Endothelial cell of umbilical vein (primary cell): ENCODE measurements around the gene FGD5. TPM values are rescaled to one million over a fixed set of nuclear protein-coding genes. Genes with fewer than 3 reads are reported as not detected.

Experiments used
- BruUV-seq: library from RNA; stranded (reverse); fragments of 400-500 nt; replicated peaks from 2 replicates; lab custom pipeline; 2021; lab: Mats Ljungman, UMichigan
- CTCF ChIA-PET: fragments of 300-600, 350-600 bp; sonication (Branson Sonifier 250); formaldehyde crosslinking; loops from one replicate; lab custom pipeline; 2021; ENCODE audit warnings: antibody characterized with exemption, inconsistent platforms; lab: Charles Lee
- POLR2A ChIA-PET: fragments of 300-600, 350-600 bp; sonication (Branson Sonifier 250); formaldehyde crosslinking; loops from one replicate; lab custom pipeline; 2021; ENCODE audit warnings: antibody characterized with exemption, inconsistent platforms; lab: Charles Lee
- DNase-seq: peaks from one replicate; pipeline ENCODE4 v3.0.0-alpha.2; 2011; ENCODE audit warnings: low read depth, low spot score
- FAIRE-seq: peaks from 2 replicates; lab custom pipeline; 2011; peaks lifted over from hg19 to GRCh38; lab: Jason Lieb, UNC
- H2AFZ ChIP-seq: 2 replicates; pipeline ENCODE4 v1.6.0; 2012; ENCODE audit warnings: low read depth, low read length, control low read depth, inconsistent platforms
- H3K27ac ChIP-seq: 2 replicates; pipeline ENCODE4 v1.5.1; 2011; ENCODE audit warnings: low read depth, mild to moderate bottlenecking, control low read depth, low read length, moderate library complexity; ENCODE audit not compliant: insufficient read depth
- H3K27me3 ChIP-seq, 2 experiments: 2 replicates each; pipeline versions ENCODE4 v1.6.0 to v1.6.1; 2011; ENCODE audit warnings: low read length in 2 of 2, mixed read lengths in 1 of 2; ENCODE audit not compliant: control insufficient read depth in 2 of 2, insufficient read depth in 2 of 2
- H3K36me3 ChIP-seq, 2 experiments: 2 replicates in 1 of 2; 3 replicates in 1 of 2; pipeline ENCODE4 v1.5.1; 2011; ENCODE audit warnings: low read length in 2 of 2, mild to moderate bottlenecking in 1 of 2, moderate library complexity in 1 of 2; ENCODE audit not compliant: control insufficient read depth in 2 of 2, insufficient read depth in 2 of 2; ENCODE audit errors: extremely low read depth in 1 of 2
- H3K4me1 ChIP-seq: 3 replicates; pipeline ENCODE4 v1.5.1; 2011; ENCODE audit warnings: mild to moderate bottlenecking, low read length; ENCODE audit not compliant: control insufficient read depth, insufficient read depth; ENCODE audit errors: extremely low read depth
- H3K4me2 ChIP-seq: 2 replicates; pipeline ENCODE4 v1.6.1; 2011; ENCODE audit warnings: low read length, control low read depth, mixed read lengths; ENCODE audit not compliant: insufficient read depth
- H3K4me3 ChIP-seq, 3 experiments: fragments of 200-600 bp in 1 of 3; sonication (generic), shearing (Covaris generic) in 1 of 3; replicated peaks in 1 of 3; 2 replicates each; pipeline ENCODE4 v1.5.1; 2011 to 2016; ENCODE audit warnings: control low read depth in 3 of 3, low read length in 3 of 3, mild to moderate bottlenecking in 2 of 3, inconsistent platforms in 1 of 3, low read depth in 1 of 3, moderate library complexity in 1 of 3; ENCODE audit not compliant: insufficient read depth in 1 of 3
- H3K79me2 ChIP-seq: 2 replicates; pipeline ENCODE4 v1.6.0; 2012; ENCODE audit warnings: low read length, inconsistent platforms; ENCODE audit not compliant: control insufficient read depth, insufficient read depth
- H3K9ac ChIP-seq: replicated peaks from 2 replicates; pipeline ENCODE3; 2011; ENCODE audit warnings: low read length, control low read depth; ENCODE audit not compliant: insufficient read depth; ENCODE audit errors: extremely low read depth
- H3K9me1 ChIP-seq: replicated peaks from 3 replicates; pipeline ENCODE4 v1.6.0; 2011; ENCODE audit warnings: mild to moderate bottlenecking, low read length; ENCODE audit not compliant: control insufficient read depth, insufficient read depth; ENCODE audit errors: extremely low read depth
- H3K9me3 ChIP-seq: replicated peaks from 2 replicates; pipeline ENCODE4 v1.5.1; 2012; ENCODE audit warnings: low read length, inconsistent platforms; ENCODE audit not compliant: control insufficient read depth, insufficient read depth
- H4K20me1 ChIP-seq: replicated peaks from 2 replicates; pipeline ENCODE3; 2011; ENCODE audit warnings: mild to moderate bottlenecking, low read length; ENCODE audit not compliant: control insufficient read depth, insufficient read depth; ENCODE audit errors: extremely low read depth
- CTCF ChIP-seq, 2 donors: IDR thresholded peaks; 1 replicate in 1 of 2; 2 replicates in 1 of 2; pipeline ENCODE4 v1.5.1; 2011; ENCODE audit warnings: low read length in 2 of 2, mild to moderate bottlenecking in 2 of 2, moderate library complexity in 2 of 2, control low read depth in 1 of 2, inconsistent platforms in 1 of 2, low read depth in 1 of 2; ENCODE audit not compliant: insufficient read depth in 1 of 2; ENCODE audit errors: extremely low read depth in 1 of 2
- EZH2 ChIP-seq: IDR thresholded peaks from 2 replicates; pipeline ENCODE4 v1.6.1; 2012; ENCODE audit warnings: borderline replicate concordance, low read depth, mild to moderate bottlenecking, moderate library complexity, low read length, inconsistent platforms; ENCODE audit not compliant: severe bottlenecking
- FOS ChIP-seq: IDR thresholded peaks from 2 replicates; pipeline ENCODE4 v1.6.1; 2011; ENCODE audit warnings: mild to moderate bottlenecking, low read length, moderate library complexity, borderline replicate concordance; ENCODE audit not compliant: insufficient read depth
- GATA2 ChIP-seq: IDR thresholded peaks from 2 replicates; pipeline ENCODE4 v1.7.0; 2011; ENCODE audit warnings: low read depth, mild to moderate bottlenecking, moderate library complexity, mixed read lengths, low read length; ENCODE audit not compliant: insufficient read length, insufficient read depth
- JUN ChIP-seq: IDR thresholded peaks from 2 replicates; pipeline ENCODE4 v1.6.1; 2011; ENCODE audit warnings: borderline replicate concordance, low read depth; ENCODE audit not compliant: insufficient read length, insufficient read depth
- MAX ChIP-seq: IDR thresholded peaks from 2 replicates; pipeline ENCODE4 v1.6.1; 2011; ENCODE audit not compliant: insufficient read depth, insufficient read length
- MYC ChIP-seq: IDR thresholded peaks from one replicate; pipeline ENCODE4 v1.6.1; 2011; ENCODE audit warnings: mild to moderate bottlenecking, low read depth, low read length
- POLR2A ChIP-seq: IDR thresholded peaks from 2 replicates; pipeline ENCODE4 v1.6.1; 2012; ENCODE audit warnings: low read depth, mild to moderate bottlenecking, control low read depth, low read length
- POLR2AphosphoS5 ChIP-seq: IDR thresholded peaks from 2 replicates; pipeline ENCODE4 v1.6.1; 2012; ENCODE audit warnings: low read depth, mild to moderate bottlenecking, control low read depth, low read length, moderate library complexity; ENCODE audit not compliant: insufficient read depth
- dilution Hi-C: fragments of 300-500 bp; cut with MboI; formaldehyde crosslinking; loops from one replicate; pipeline ENCODE4 v1.15.0; 2019; ENCODE audit warnings: low sequenced_read_pairs; ENCODE audit not compliant: extremely low pct_ligation_motif_present
- intact Hi-C: fragments of 100-400 bp; cut with micrococcal nuclease; formaldehyde crosslinking; loops from one replicate; pipeline ENCODE4 v1.10.0; 2022
- polyA plus RNA-seq, 4 experiments: library from polyadenylated mRNA; depleted of rRNA in 3 of 4; stranded (reverse) in 3 of 4; unstranded in 1 of 4; fragments of >200 nt; gene quantifications; 2 replicates each; pipeline versions ENCODE4 v1.2.1 to v1.2.3, GENCODE V29; 2011 to 2012; ENCODE audit warnings: missing spikeins in 1 of 4
- total RNA-seq: library from RNA; stranded (reverse); gene quantifications from 2 replicates; pipeline ENCODE4 v1.2.3, GENCODE V29; 2021

Gene FGD5
- total and polyA plus RNA-seq, 2 donors (not counting 3 experiments of a cell fraction or from before 2014, with no cell fraction given) = 49.6 to 134 TPM

- no peak overlapping the region for H3K4me2 ChIP-seq
- no peak overlapping the region for H3K9ac ChIP-seq
- H3K79me2 ChIP-seq = peaks cover 24% of the 10 kb centered on the region
- no peaks in the 10 kb centered on the region for H3K9me3 ChIP-seq
- CTCF ChIA-PET = no interaction called here
- H4K20me1 ChIP-seq = peaks cover 5% of the 10 kb centered on the region
- dilution Hi-C loops = no loop called here
- intact Hi-C loops = no loop called here
- no peaks in the 10 kb centered on the region for H3K27me3 ChIP-seq
- no peaks in the 10 kb centered on the region for H3K9me1 ChIP-seq
- DNase-seq (no peak), FAIRE-seq (no peak)
- H3K27ac ChIP-seq = no peak overlapping the region
- no TSS peak for BruUV-seq
- no peak overlapping the region for H2AFZ ChIP-seq
- TF ChIP-seq EZH2 (no peak), FOS (no peak), MYC (no peak), GATA2 (no peak), POLR2A (no peak), MAX (no peak), CTCF (IDR thresholded peaks at IDR 0.05; ENCODE audit: extremely low read depth in 1 of 2, insufficient read depth in 1 of 2, low read depth in 1 of 2, low read length in 2 of 2) (no peak), JUN (no peak), POLR2AphosphoS5 (no peak)
- H3K4me1 ChIP-seq = peaks cover 18% of the 10 kb centered on the region
- H3K36me3 ChIP-seq = peaks cover 16 to 56% of the 10 kb centered on the region in 2 experiments
- POLR2A ChIA-PET = no interaction called here
- H3K4me3 ChIP-seq = no peak overlapping the region
These were observed 47.9 kb downstream of the FGD5 start for GRCh38 chr3:14866627-14867026.
